H1 (cell line): ENCODE results near the gene LAMC3. TPM values are rescaled to one million over a fixed set of nuclear protein-coding genes. Genes with fewer than 3 reads are reported as not detected.
A peak's percentile ranks its signal among the peaks of the same experiment; 100 is the strongest.

Source experiments
- CTCF ChIA-PET: fragments of 300-600 bp; sonication (Branson Sonifier 250); formaldehyde crosslinking; loops from one replicate; lab custom pipeline; 2021; ENCODE audit not compliant: partially characterized antibody; lab: Charles Lee
- POLR2A ChIA-PET: fragments of 300-600 bp; sonication (Branson Sonifier 250); formaldehyde crosslinking; loops from one replicate; lab custom pipeline; 2021; ENCODE audit warnings: inconsistent platforms; ENCODE audit not compliant: partially characterized antibody; lab: Charles Lee
- DNase-seq, 2 experiments: peaks; one replicate each; pipeline versions ENCODE4 v3.0.0 to v3.0.0-alpha.2; 2010 to 2022; ENCODE audit warnings: low spot score in 2 of 2, low read depth in 1 of 2, mixed read lengths in 1 of 2
- FAIRE-seq: peaks from 2 replicates; lab custom pipeline; 2011; peaks lifted over from hg19 to GRCh38; lab: Jason Lieb, UNC
- H2AFZ ChIP-seq: 2 replicates; pipeline ENCODE4 v1.8.1; 2012; ENCODE audit warnings: low read length, inconsistent platforms
- H2AK5ac ChIP-seq: 2 replicates; pipeline ENCODE4 v1.6.1; 2013; ENCODE audit warnings: low read depth, low read length
- H2BK120ac ChIP-seq: replicated peaks from 2 replicates; pipeline ENCODE3; 2013; ENCODE audit warnings: low read depth, low read length, inconsistent platforms
- H2BK12ac ChIP-seq: 2 replicates; pipeline ENCODE4 v1.6.1; 2013; ENCODE audit warnings: low read depth, low read length
- H2BK15ac ChIP-seq: 2 replicates; pipeline ENCODE4 v1.6.1; 2013; ENCODE audit warnings: low read length
- H2BK20ac ChIP-seq: 2 replicates; pipeline ENCODE4 v1.6.1; 2013; ENCODE audit warnings: low read length
- H2BK5ac ChIP-seq: 2 replicates; pipeline ENCODE4 v1.6.1; 2013; ENCODE audit warnings: low read depth, low read length
- H3K14ac ChIP-seq: 2 replicates; pipeline ENCODE4 v1.6.1; 2013; ENCODE audit warnings: inconsistent platforms; ENCODE audit not compliant: insufficient read length
- H3K18ac ChIP-seq: 2 replicates; pipeline ENCODE4 v1.6.1; 2013; ENCODE audit warnings: low read length; ENCODE audit errors: extremely low read depth
- H3K23ac ChIP-seq: 2 replicates; pipeline ENCODE4 v1.6.1; 2013; ENCODE audit warnings: inconsistent platforms; ENCODE audit not compliant: insufficient read length
- H3K23me2 ChIP-seq: 2 replicates; pipeline ENCODE4 v1.6.1; 2013; ENCODE audit warnings: low read depth, low read length
- H3K27ac ChIP-seq: 2 replicates; pipeline ENCODE4 v1.6.1; 2011; ENCODE audit warnings: low read depth, low read length, inconsistent platforms
- H3K27me3 ChIP-seq, 4 experiments: replicated peaks in 1 of 4; 1 replicate in 1 of 4; 2 replicates in 3 of 4; pipeline versions ENCODE4 v1.6.1 to v1.8.1; 2011 to 2013; ENCODE audit warnings: low read length in 3 of 4, mild to moderate bottlenecking in 3 of 4, inconsistent platforms in 2 of 4, mixed read lengths in 2 of 4, moderate library complexity in 1 of 4; ENCODE audit not compliant: control insufficient read depth in 3 of 4, insufficient read depth in 3 of 4; ENCODE audit errors: extremely low read depth in 1 of 4
- H3K36me3 ChIP-seq, 4 experiments: 2 replicates each; pipeline versions ENCODE4 v1.6.1 to v1.8.1; 2011 to 2013; ENCODE audit warnings: mild to moderate bottlenecking in 4 of 4, low read length in 3 of 4, moderate library complexity in 2 of 4, control low read depth in 1 of 4, inconsistent platforms in 1 of 4; ENCODE audit not compliant: insufficient read depth in 4 of 4, control insufficient read depth in 2 of 4
- H3K4ac ChIP-seq: replicated peaks from 2 replicates; pipeline ENCODE3; 2013; ENCODE audit warnings: low read length, low read depth, mixed read lengths, inconsistent platforms; ENCODE audit not compliant: insufficient read length
- H3K4me1 ChIP-seq, 4 experiments: replicated peaks in 1 of 4; 1 replicate in 1 of 4; 2 replicates in 3 of 4; pipeline versions ENCODE4 v1.6.1 to v1.8.1; 2011 to 2013; ENCODE audit warnings: low read length in 3 of 4, inconsistent platforms in 2 of 4, mixed read lengths in 1 of 4; ENCODE audit not compliant: insufficient read depth in 4 of 4, control insufficient read depth in 3 of 4
- H3K4me2 ChIP-seq, 2 experiments: 2 replicates each; pipeline versions ENCODE4 v1.6.1 to v1.8.1; 2011 to 2013; ENCODE audit warnings: low read depth in 2 of 2, low read length in 2 of 2, control low read depth in 1 of 2, inconsistent platforms in 1 of 2, mild to moderate bottlenecking in 1 of 2; ENCODE audit not compliant: insufficient read depth in 1 of 2
- H3K4me3 ChIP-seq, 4 experiments: fragments of 200-600, 300-600 bp in 1 of 4; sonication (generic), shearing (Covaris generic), sonication (Bioruptor Twin) in 1 of 4; 2 replicates each; pipeline versions ENCODE4 v1.5.1 to v1.8.1; 2011 to 2016; ENCODE audit warnings: low read length in 4 of 4, low read depth in 3 of 4, control low read depth in 2 of 4, inconsistent platforms in 2 of 4, mild to moderate bottlenecking in 2 of 4, mixed read lengths in 1 of 4, moderate library complexity in 1 of 4; ENCODE audit not compliant: insufficient read depth in 2 of 4; ENCODE audit errors: extremely low read depth in 1 of 4
- H3K56ac ChIP-seq: replicated peaks from 2 replicates; pipeline ENCODE3; 2013; ENCODE audit warnings: low read depth, mild to moderate bottlenecking, mixed read lengths, low read length, inconsistent platforms; ENCODE audit not compliant: insufficient read length
- H3K79me1 ChIP-seq: 2 replicates; pipeline ENCODE4 v1.6.1; 2013; ENCODE audit warnings: low read depth, low read length, control low read depth
- H3K79me2 ChIP-seq, 2 experiments: 2 replicates each; pipeline versions ENCODE4 v1.6.1 to v1.8.1; 2012 to 2013; ENCODE audit warnings: low read length in 2 of 2, mild to moderate bottlenecking in 2 of 2, inconsistent platforms in 1 of 2; ENCODE audit not compliant: insufficient read depth in 2 of 2, control insufficient read depth in 1 of 2
- H3K9ac ChIP-seq, 4 experiments: replicated peaks in 1 of 4; 1 replicate in 1 of 4; 2 replicates in 3 of 4; pipeline versions ENCODE4 v1.6.1 to v1.8.1; 2011 to 2013; ENCODE audit warnings: low read depth in 3 of 4, low read length in 3 of 4, control low read depth in 2 of 4, mild to moderate bottlenecking in 2 of 4, moderate library complexity in 2 of 4, inconsistent platforms in 1 of 4; ENCODE audit errors: extremely low read depth in 1 of 4
- H3K9me3 ChIP-seq, 2 experiments: 2 replicates each; pipeline versions ENCODE4 v1.6.1 to v1.8.1; 2012 to 2013; ENCODE audit warnings: mild to moderate bottlenecking in 2 of 2, moderate library complexity in 2 of 2, control low read depth in 1 of 2, inconsistent platforms in 1 of 2, low read depth in 1 of 2, low read length in 1 of 2, mixed read lengths in 1 of 2; ENCODE audit not compliant: insufficient read depth in 2 of 2
- H4K20me1 ChIP-seq, 2 experiments: replicated peaks in 1 of 2; 2 replicates each; pipeline versions ENCODE3 to v1.8.1; 2011 to 2013; ENCODE audit warnings: inconsistent platforms in 2 of 2, low read length in 2 of 2, mild to moderate bottlenecking in 1 of 2; ENCODE audit not compliant: insufficient read depth in 2 of 2, control insufficient read depth in 1 of 2
- H4K5ac ChIP-seq: 2 replicates; pipeline ENCODE4 v1.6.1; 2013; ENCODE audit warnings: low read length, low read depth, mixed read lengths, inconsistent platforms; ENCODE audit not compliant: insufficient read length
- H4K8ac ChIP-seq: 2 replicates; pipeline ENCODE4 v1.8.0; 2013; ENCODE audit warnings: mild to moderate bottlenecking, moderate library complexity, low read length, inconsistent platforms; ENCODE audit not compliant: insufficient read depth; ENCODE audit errors: extremely low read depth
- H4K91ac ChIP-seq: replicated peaks from 2 replicates; pipeline ENCODE3; 2013; ENCODE audit warnings: low read length, mixed read lengths, inconsistent platforms; ENCODE audit not compliant: insufficient read length
- FOSL1 ChIP-seq: IDR thresholded peaks from 2 replicates; pipeline ENCODE4 v1.6.1; 2011; ENCODE audit warnings: mild to moderate bottlenecking, low read depth, low read length, moderate library complexity; ENCODE audit not compliant: insufficient read depth
- GABPA ChIP-seq: IDR thresholded peaks from 2 replicates; pipeline ENCODE4 v1.6.1; 2011; ENCODE audit warnings: mild to moderate bottlenecking, low read length, moderate library complexity, borderline replicate concordance; ENCODE audit not compliant: insufficient read depth
- GTF2F1 ChIP-seq: IDR thresholded peaks from 2 replicates; pipeline ENCODE4 v1.6.1; 2012; ENCODE audit warnings: low read depth, low read length, improper control_type of control experiment, borderline replicate concordance
- HDAC2 ChIP-seq, 2 experiments: fragments of 300-600 bp in 1 of 2; sonication (generic) in 1 of 2; IDR thresholded peaks; 2 replicates each; pipeline ENCODE4 v1.6.1; 2011 to 2012; ENCODE audit warnings: low read depth in 2 of 2, low read length in 2 of 2, mild to moderate bottlenecking in 2 of 2, moderate library complexity in 2 of 2, borderline replicate concordance in 1 of 2, inconsistent platforms in 1 of 2
- RAD21 ChIP-seq, 2 experiments: IDR thresholded peaks in 1 of 2; conservative IDR thresholded peaks in 1 of 2; 2 replicates each; pipeline ENCODE4 v1.6.1; 2011; ENCODE audit warnings: low read depth in 2 of 2, low read length in 2 of 2, improper control_type of control experiment in 1 of 2, inconsistent platforms in 1 of 2, mild to moderate bottlenecking in 1 of 2, moderate library complexity in 1 of 2
- RFX5 ChIP-seq: IDR thresholded peaks from 2 replicates; pipeline ENCODE4 v1.6.1; 2011; ENCODE audit warnings: low read depth, low read length, improper control_type of control experiment, borderline replicate concordance
- SIN3A ChIP-seq, 2 experiments: IDR thresholded peaks in 1 of 2; conservative IDR thresholded peaks in 1 of 2; 2 replicates each; pipeline ENCODE4 v1.6.1; 2011 to 2012; ENCODE audit warnings: low read length in 2 of 2, improper control_type of control experiment in 1 of 2, low read depth in 1 of 2, mild to moderate bottlenecking in 1 of 2
- SIRT6 ChIP-seq: IDR thresholded peaks from one replicate; pipeline ENCODE4 v1.7.1; 2012; ENCODE audit warnings: low read length, inconsistent platforms
- SP2 ChIP-seq: IDR thresholded peaks from 2 replicates; pipeline ENCODE4 v1.6.1; 2012; ENCODE audit warnings: mild to moderate bottlenecking, low read length, inconsistent platforms
- TBP ChIP-seq: IDR thresholded peaks from 2 replicates; pipeline ENCODE4 v1.6.1; 2011; ENCODE audit warnings: low read depth, low read length, improper control_type of control experiment
- WGBS, 2 experiments: shearing (Covaris generic) in 1 of 2; methylation state at CpG; one replicate each; pipeline versions ENCODE4 v1.1.6 to v1.1.7; 2013 to 2015; ENCODE audit warnings: low lambda C conversion rate in 2 of 2, mixed read lengths in 2 of 2, inconsistent platforms in 1 of 2, low coverage in 1 of 2, missing lambda C conversion rate in 1 of 2; ENCODE audit not compliant: insufficient replicate concordance in 2 of 2, insufficient coverage in 1 of 2, insufficient read length in 1 of 2; ENCODE audit errors: extremely low coverage in 1 of 2, missing lambda C conversion rate in 1 of 2; 5-methylcytosine and 5-hydroxymethylcytosine counted together
- polyA plus RNA-seq, 7 experiments: library from polyadenylated mRNA; depleted of rRNA in 3 of 7; stranded (reverse) in 5 of 7; unstranded in 2 of 7; fragments of >200 nt in 5 of 7; fragments of 200-250 nt in 2 of 7; gene quantifications; 1 replicate in 5 of 7; 2 replicates in 1 of 7; 4 replicates in 1 of 7; pipeline versions ENCODE4 v1.2.1 to v1.2.3, GENCODE V29; 2011 to 2013; ENCODE audit warnings: missing spikeins in 2 of 7, mixed read lengths in 2 of 7
- total RNA-seq: library from RNA; stranded (reverse); fragmentation: NEBNext Ultra II Directional; extraction: Animal tissue kit (Norgen Biotek cat#: 25700); gene quantifications from 2 replicates; pipeline ENCODE4 v1.2.1, GENCODE V29; 2021
- TF ChIP-seq, protein P1 (sequence below): IDR thresholded peaks from 2 replicates; pipeline ENCODE4 v1.6.1; 2012; ENCODE audit warnings: inconsistent platforms

The LAMC3 gene
- total and polyA plus RNA-seq, 2 of the 8 experiments (the other 6 are each of a cell fraction or from before 2014, with no cell fraction given) = 9.3 to 12.3 TPM

DNA sequence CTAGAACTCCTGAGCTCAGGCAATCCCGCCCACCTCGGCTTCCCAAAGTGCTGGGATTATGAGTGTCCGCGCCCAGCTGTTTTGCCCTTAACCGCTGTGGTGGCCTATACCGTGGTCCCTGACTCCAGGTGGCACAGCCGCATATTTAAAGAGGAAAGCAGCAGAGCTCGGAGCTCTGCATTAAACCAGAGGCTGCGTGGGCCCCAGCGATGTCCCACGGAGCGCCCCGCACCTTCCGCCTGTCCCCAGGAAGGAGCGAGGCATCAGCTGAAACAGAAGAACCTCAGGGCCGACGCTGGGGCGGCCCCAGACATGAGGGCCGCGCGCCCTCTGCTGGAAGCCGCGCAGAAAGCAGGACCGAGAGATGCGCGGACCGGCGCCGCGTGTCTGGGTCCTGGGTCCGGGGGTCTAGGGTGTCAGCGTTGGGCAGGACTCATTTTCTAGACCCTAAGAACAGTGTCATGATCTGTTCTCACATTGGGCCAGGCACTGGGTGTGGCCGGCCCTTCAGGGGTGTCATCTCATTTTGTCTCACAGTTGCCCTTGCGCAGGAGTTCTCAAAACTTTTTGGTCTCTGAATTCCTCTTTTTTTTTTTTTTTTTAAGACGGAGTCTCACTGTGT lies 37.7 kb downstream of the LAMC3 start:
- Histone ChIP-seq H3K79me2 (no peaks in the 10 kb centered on the region), H4K8ac (no peak overlapping the region; the same call in 1 of the 2 replicates), H3K4me3 (no peak overlapping the region), H3K9me3 (no peaks in the 10 kb centered on the region; a peak in 1 of 4 replicates), H3K14ac (no peak overlapping the region), H2BK20ac (no peak overlapping the region), H3K79me1 (no peaks in the 10 kb centered on the region), H3K36me3 (peaks cover 0 to 3% (median 0%) of the 10 kb centered on the region in 4 experiments; a peak in 3 of 8 replicates), H3K27me3 (no peaks in the 10 kb centered on the region), H2AK5ac (no peak overlapping the region), H2BK5ac (no peak overlapping the region), H3K23me2 (no peaks in the 10 kb centered on the region), H2BK15ac (no peak overlapping the region), H4K20me1 (no peaks in the 10 kb centered on the region), H3K56ac (no peak overlapping the region), H2BK12ac (no peak overlapping the region), H3K27ac (no peak overlapping the region), H3K4ac (no peak overlapping the region), H2BK120ac (no peak overlapping the region), H3K18ac (no peak overlapping the region), H3K23ac (no peak overlapping the region), H2AFZ (no peak overlapping the region), H4K5ac (no peak overlapping the region), H4K91ac (no peak overlapping the region), H3K9ac (no peak overlapping the region), H3K4me1 (no peaks in the 10 kb centered on the region), H3K4me2 (peak overlapping the region in 1 of 2 experiments; percentile 53; a peak in 2 of 4 replicates)
- ChIA-PET CTCF (interaction anchor here (0.6 to 6.6 kb wide), 43 partner anchors 10 to 351 kb away, joined by 3 to 156 read pairs (median 5); partner anchors contain the start of gene LAMC3), POLR2A (interaction anchor here (0.7 to 1.4 kb wide), 2 partner anchors 37 to 41 kb away, joined by 3 read pairs; no protein-coding TSS in a partner anchor)
- FAIRE-seq (no peak), DNase-seq (peak; percentile 46 to 93)
- WGBS, 2 experiments = 23% methylated on average over 34 of the region's 35 CpGs; no CpG with 5 or more reads in 1 of the 2 experiments
- TF ChIP-seq FOSL1 (no peak), GABPA (peak; percentile 55; the same call in 1 of the 2 replicates), SP2 (no peak), RAD21 (IDR thresholded peaks at IDR 0.05 in 1 of 2, conservative IDR thresholded peaks at IDR 0.05 in 1 of 2; ENCODE audit: low read depth in 2 of 2, low read length in 2 of 2) (peak; percentile 90 to 95), TBP (peak; percentile 23; the same call in 1 of the 2 replicates), HDAC2 (IDR thresholded peaks at IDR 0.05; ENCODE audit: borderline replicate concordance in 1 of 2, low read depth in 2 of 2, low read length in 2 of 2) (0 out of 4 replicates have a peak, but pooled peaks of 1 of the 2 experiments have one; percentile 24), SIN3A (conservative IDR thresholded peaks at IDR 0.05 in 1 of 2, IDR thresholded peaks at IDR 0.05 in 1 of 2; ENCODE audit: low read depth in 1 of 2, low read length in 2 of 2) (0 out of 4 replicates have a peak, but pooled peaks of 1 of the 2 experiments have one; percentile 41), GTF2F1 (no peak), SIRT6 (no peak), RFX5 (no peak)
- TF ChIP-seq, protein P1, sequence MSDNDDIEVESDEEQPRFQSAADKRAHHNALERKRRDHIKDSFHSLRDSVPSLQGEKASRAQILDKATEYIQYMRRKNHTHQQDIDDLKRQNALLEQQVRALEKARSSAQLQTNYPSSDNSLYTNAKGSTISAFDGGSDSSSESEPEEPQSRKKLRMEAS = peak; percentile 76
